NT2/D1 (cell line): Measurements from ENCODE around the gene CELF2.

Source experiments
- SUZ12 ChIP-seq: IDR thresholded peaks from 2 replicates; pipeline ENCODE4 v1.6.1; 2011; ENCODE audit not compliant: insufficient read length, insufficient read depth; ENCODE audit errors: extremely low read depth
- ZNF274 ChIP-seq: IDR thresholded peaks from 2 replicates; pipeline ENCODE4 v1.6.1; 2011; ENCODE audit warnings: mild to moderate bottlenecking, low read depth, low read length

DNA sequence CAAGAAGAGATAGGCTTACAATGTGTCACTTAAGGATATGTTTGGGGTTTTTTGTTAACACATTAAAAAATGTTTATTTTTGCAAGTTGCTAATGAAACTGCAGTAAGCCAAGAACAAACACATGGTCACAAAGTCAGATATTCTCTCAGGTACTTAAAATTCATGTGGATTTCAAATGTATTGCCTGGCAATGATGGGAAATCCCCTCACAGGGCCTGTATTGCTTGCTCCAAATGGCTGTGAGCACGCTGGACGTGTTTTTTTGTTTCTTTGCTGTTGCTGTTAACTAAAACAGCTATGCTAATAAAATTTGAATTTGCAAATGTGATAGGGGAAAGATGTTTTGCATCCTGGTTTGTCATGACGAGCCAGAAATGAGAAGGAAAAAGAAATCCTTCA, 3.8 kb upstream of the CELF2 start:
- TF ChIP-seq ZNF274 (no peak), SUZ12 (no peak)
